ENCODE measurements around the gene TMEM132C.

The TMEM132C gene

GRCh38 chr12:128388461-128389000 lies 121.6 kb downstream of the TMEM132C start:
- TF ChIP-seq CTCF (IDR thresholded peaks at IDR 0.05; ENCODE audit: poor library complexity, severe bottlenecking) = no peak
- no peaks in the 10 kb centered on the region for H3K9me3 ChIP-seq (ENCODE audit: severe bottlenecking)
- no peaks in the 10 kb centered on the region for H3K4me1 ChIP-seq (ENCODE audit: insufficient read depth, poor library complexity, severe bottlenecking)
- H3K4me3 ChIP-seq (ENCODE audit: severe bottlenecking) = no peak overlapping the region
- H3K36me3 ChIP-seq (ENCODE audit: low read depth) = no peaks in the 10 kb centered on the region
- DNase-seq (ENCODE audit: low spot score) = no peak
- H3K27me3 ChIP-seq (ENCODE audit: insufficient read depth, poor library complexity, severe bottlenecking) = no peaks in the 10 kb centered on the region
- no peak for ATAC-seq (ENCODE audit: low read depth)
- no peak overlapping the region for H3K27ac ChIP-seq (ENCODE audit: poor library complexity, severe bottlenecking)

- H3K36me3 ChIP-seq (ENCODE audit: low read depth) = no peaks in the 10 kb centered on the region
- no peaks in the 10 kb centered on the region for H3K9me3 ChIP-seq (ENCODE audit: severe bottlenecking)
- DNase-seq (ENCODE audit: low spot score) (no peak), ATAC-seq (ENCODE audit: low read depth) (no peak)
- H3K4me3 ChIP-seq (ENCODE audit: severe bottlenecking) = no peak overlapping the region
- H3K4me1 ChIP-seq (ENCODE audit: insufficient read depth, poor library complexity, severe bottlenecking) = no peaks in the 10 kb centered on the region
- TF ChIP-seq CTCF (IDR thresholded peaks at IDR 0.05; ENCODE audit: poor library complexity, severe bottlenecking) = no peak
- no peak overlapping the region for H3K27ac ChIP-seq (ENCODE audit: poor library complexity, severe bottlenecking)
- no peaks in the 10 kb centered on the region for H3K27me3 ChIP-seq (ENCODE audit: insufficient read depth, poor library complexity, severe bottlenecking)
These were observed 126.4 kb downstream of the TMEM132C start for GRCh38 chr12:128393346-128393745.

GRCh38 chr12:128394137-128394536 lies 127.2 kb downstream of the TMEM132C start:
- ATAC-seq (ENCODE audit: low read depth) (no peak), DNase-seq (ENCODE audit: low spot score) (no peak)
- H3K9me3 ChIP-seq (ENCODE audit: severe bottlenecking) = no peaks in the 10 kb centered on the region
- no peak overlapping the region for H3K4me3 ChIP-seq (ENCODE audit: severe bottlenecking)
- H3K4me1 ChIP-seq (ENCODE audit: insufficient read depth, poor library complexity, severe bottlenecking) = no peaks in the 10 kb centered on the region
- no peak for TF ChIP-seq CTCF (IDR thresholded peaks at IDR 0.05; ENCODE audit: poor library complexity, severe bottlenecking)
- no peak overlapping the region for H3K27ac ChIP-seq (ENCODE audit: poor library complexity, severe bottlenecking)
- no peaks in the 10 kb centered on the region for H3K27me3 ChIP-seq (ENCODE audit: insufficient read depth, poor library complexity, severe bottlenecking)
- no peaks in the 10 kb centered on the region for H3K36me3 ChIP-seq (ENCODE audit: low read depth)

- H3K4me1 ChIP-seq (ENCODE audit: insufficient read depth, poor library complexity, severe bottlenecking) = no peaks in the 10 kb centered on the region
- H3K9me3 ChIP-seq (ENCODE audit: severe bottlenecking) = no peaks in the 10 kb centered on the region
- H3K27ac ChIP-seq (ENCODE audit: poor library complexity, severe bottlenecking) = no peak overlapping the region
- no peaks in the 10 kb centered on the region for H3K27me3 ChIP-seq (ENCODE audit: insufficient read depth, poor library complexity, severe bottlenecking)
- H3K36me3 ChIP-seq (ENCODE audit: low read depth) = no peaks in the 10 kb centered on the region
- ATAC-seq (ENCODE audit: low read depth) = no peak
- no peak for DNase-seq (ENCODE audit: low spot score)
- H3K4me3 ChIP-seq (ENCODE audit: severe bottlenecking) = no peak overlapping the region
- no peak for TF ChIP-seq CTCF (IDR thresholded peaks at IDR 0.05; ENCODE audit: poor library complexity, severe bottlenecking)
These were observed 132.3 kb downstream of the TMEM132C start for GRCh38 chr12:128399253-128399652.

- DNase-seq (ENCODE audit: low spot score) (no peak), ATAC-seq (ENCODE audit: low read depth) (no peak)
- TF ChIP-seq CTCF (IDR thresholded peaks at IDR 0.05; ENCODE audit: poor library complexity, severe bottlenecking) = no peak
- H3K9me3 ChIP-seq (ENCODE audit: severe bottlenecking) = no peaks in the 10 kb centered on the region
- no peaks in the 10 kb centered on the region for H3K36me3 ChIP-seq (ENCODE audit: low read depth)
- no peak overlapping the region for H3K27ac ChIP-seq (ENCODE audit: poor library complexity, severe bottlenecking)
- no peak overlapping the region for H3K4me3 ChIP-seq (ENCODE audit: severe bottlenecking)
- H3K27me3 ChIP-seq (ENCODE audit: insufficient read depth, poor library complexity, severe bottlenecking) = no peaks in the 10 kb centered on the region
- H3K4me1 ChIP-seq (ENCODE audit: insufficient read depth, poor library complexity, severe bottlenecking) = no peaks in the 10 kb centered on the region
These were observed 135.7 kb downstream of the TMEM132C start for GRCh38 chr12:128402486-128403243.

All from RWPE2 (cell line).